Thymus (tissue), 11 donors: ENCODE measurements around the gene SPC24. TPM values are rescaled to one million over a fixed set of nuclear protein-coding genes. Genes with fewer than 3 reads are reported as not detected.
A peak's percentile ranks its signal among the peaks of the same experiment; 100 is the strongest.
"Not testable (repeated sequence)": the region's sequence is repeated elsewhere in the genome, so short reads cannot be mapped to it uniquely, and the experiment has no call there.

Experiments used
- DNase-seq, 9 donors: peaks; one replicate each; pipeline ENCODE4 v3.0.0-alpha.2; 2013; ENCODE audit warnings: low spot score in 9 of 9, low read depth in 6 of 9, missing footprints in 1 of 9
- H3K27ac ChIP-seq, 2 donors: one replicate each; pipeline ENCODE4 v1.5.1; 2013; ENCODE audit warnings: control low read depth in 1 of 2, low read depth in 1 of 2, low read length in 1 of 2, mild to moderate bottlenecking in 1 of 2, moderate library complexity in 1 of 2
- H3K27me3 ChIP-seq, 2 donors: one replicate each; pipeline ENCODE4 v1.5.1; 2013; ENCODE audit warnings: low read length in 1 of 2; ENCODE audit not compliant: control insufficient read depth in 2 of 2, insufficient read depth in 1 of 2
- H3K36me3 ChIP-seq, 2 donors: one replicate each; pipeline ENCODE4 v1.5.1; 2013; ENCODE audit warnings: low read length in 1 of 2, mild to moderate bottlenecking in 1 of 2, moderate library complexity in 1 of 2; ENCODE audit not compliant: control insufficient read depth in 2 of 2, insufficient read depth in 2 of 2
- H3K4me1 ChIP-seq, 2 donors: one replicate each; pipeline ENCODE4 v1.5.1; 2013; ENCODE audit warnings: low read length in 2 of 2; ENCODE audit not compliant: control insufficient read depth in 2 of 2, insufficient read depth in 2 of 2
- H3K4me3 ChIP-seq, 2 donors: one replicate each; pipeline ENCODE4 v1.5.1; 2013; ENCODE audit warnings: low read length in 2 of 2, control low read depth in 1 of 2, mild to moderate bottlenecking in 1 of 2
- H3K9me3 ChIP-seq, 2 donors: one replicate each; pipeline ENCODE4 v1.5.1; 2013; ENCODE audit warnings: low read length in 1 of 2, mild to moderate bottlenecking in 1 of 2; ENCODE audit not compliant: control insufficient read depth in 2 of 2, insufficient read depth in 1 of 2
- WGBS: extraction: QIAGEN DNeasy Blood & Tissue Kit; methylation state at CpG from one replicate; pipeline ENCODE4 v1.1.7; 2013; 5-methylcytosine and 5-hydroxymethylcytosine counted together
- polyA plus RNA-seq: library from polyadenylated mRNA; stranded (reverse); fragments of 200-250 nt; gene quantifications from one replicate; pipeline ENCODE4 v1.2.3, GENCODE V29; 2013
- total RNA-seq: library from RNA; stranded (reverse); fragments of 120-200 nt; gene quantifications from one replicate; pipeline ENCODE4 v1.2.4, GENCODE V29; 2013
- donor health status: healthy.

SPC24 gene
- total and polyA plus RNA-seq, 2 donors = 4.0 to 46.1 TPM

DNA sequence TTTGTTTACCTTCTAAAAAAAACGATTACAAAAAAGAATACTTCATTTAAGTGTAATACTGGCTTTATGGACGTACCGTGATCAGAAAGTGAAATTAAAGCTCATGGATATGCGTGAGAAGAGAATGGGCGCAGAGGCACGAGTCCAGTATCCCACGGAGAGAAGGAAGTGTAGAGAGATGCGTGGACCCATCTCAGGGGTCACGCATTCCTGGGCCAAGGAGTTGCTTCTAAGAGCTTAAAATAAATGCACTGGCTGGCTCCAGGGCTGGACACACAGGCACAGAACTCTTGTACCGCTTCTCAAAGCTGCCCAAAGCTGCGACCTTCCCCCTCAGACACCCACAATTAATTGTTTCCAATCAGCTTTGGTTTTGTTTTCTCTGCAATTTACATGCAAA, 8.7 kb upstream of the SPC24 start:
- no peaks in the 10 kb centered on the region for H3K9me3 ChIP-seq
- no peaks in the 10 kb centered on the region for H3K4me1 ChIP-seq
- no peaks in the 10 kb centered on the region for H3K27me3 ChIP-seq
- H3K27ac ChIP-seq = no peak overlapping the region
- no peaks in the 10 kb centered on the region for H3K36me3 ChIP-seq
- no peak overlapping the region for H3K4me3 ChIP-seq
- 95% methylated on average over 11 of the region's 11 CpGs for WGBS
- no peak for DNase-seq

DNA sequence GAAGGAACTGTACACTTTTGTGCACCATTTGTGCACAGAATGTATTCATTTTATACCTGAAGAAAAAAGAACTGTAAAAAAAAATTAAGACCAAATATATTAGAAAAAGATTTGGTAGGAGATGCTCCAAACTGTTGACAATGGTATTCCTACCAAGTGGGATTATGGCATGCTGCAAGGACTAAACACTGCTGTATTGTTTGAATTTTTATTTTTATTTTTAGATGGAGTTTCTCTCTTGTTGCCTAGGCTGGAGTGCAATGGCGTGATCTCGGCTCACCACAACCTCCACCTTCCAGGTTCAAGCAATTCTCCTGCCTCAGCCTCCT, 4.8 kb upstream of the SPC24 start:
- H3K27me3 ChIP-seq, H3K36me3 ChIP-seq, DNase-seq, H3K4me3 ChIP-seq, H3K4me1 ChIP-seq, H3K27ac ChIP-seq, H3K9me3 ChIP-seq: not testable (repeated sequence)
- 99% methylated on average over 2 of the region's 2 CpGs for WGBS

DNA sequence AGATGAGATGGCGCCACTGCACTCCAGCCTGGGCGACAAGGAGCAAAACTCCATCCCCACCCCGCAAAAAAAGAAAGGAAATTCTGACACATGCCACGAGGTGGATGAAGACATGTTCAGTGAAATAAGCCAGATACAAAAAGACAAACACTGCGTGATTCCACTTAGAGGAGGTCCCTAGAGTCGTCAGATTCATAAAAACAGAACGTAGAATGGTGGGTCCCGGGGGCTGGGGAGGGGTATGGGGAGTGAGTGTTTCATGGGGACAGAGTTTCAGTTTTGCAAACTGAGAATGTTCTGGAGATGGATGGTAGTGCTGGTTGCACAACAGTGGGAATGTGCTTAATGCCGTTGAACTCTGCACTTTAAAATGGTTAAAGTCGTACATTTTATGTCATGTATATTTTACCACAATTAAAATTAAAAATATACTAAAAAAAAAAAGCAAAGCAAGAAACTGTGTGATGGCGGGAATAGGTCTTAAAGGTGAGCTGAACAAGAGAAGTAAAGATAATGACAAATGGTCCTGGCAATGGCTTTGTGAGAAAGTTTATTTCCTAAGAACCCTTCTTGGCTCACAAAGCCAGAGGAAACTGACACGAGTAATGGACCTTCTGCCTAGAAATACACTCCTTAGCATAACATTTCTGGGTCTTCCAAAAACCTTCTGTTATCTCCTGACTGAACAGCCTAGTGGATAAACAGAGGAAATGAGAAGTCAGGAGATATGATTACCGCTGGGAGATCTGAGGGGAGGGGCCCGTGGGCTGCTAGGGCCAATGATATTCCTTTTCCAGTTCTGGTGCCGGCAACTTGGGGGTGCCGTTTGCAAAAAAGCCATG, 4.2 kb upstream of the SPC24 start:
- H3K4me3 ChIP-seq = no peak overlapping the region
- H3K27me3 ChIP-seq = no peaks in the 10 kb centered on the region
- H3K9me3 ChIP-seq = peaks cover 0 to 4% of the 10 kb centered on the region in 2 donors
- no peaks in the 10 kb centered on the region for H3K36me3 ChIP-seq
- 91% methylated on average over 16 of the region's 16 CpGs for WGBS
- DNase-seq = no peak
- H3K4me1 ChIP-seq = peaks cover 11 to 14% of the 10 kb centered on the region in 2 donors
- H3K27ac ChIP-seq = no peak overlapping the region

DNA sequence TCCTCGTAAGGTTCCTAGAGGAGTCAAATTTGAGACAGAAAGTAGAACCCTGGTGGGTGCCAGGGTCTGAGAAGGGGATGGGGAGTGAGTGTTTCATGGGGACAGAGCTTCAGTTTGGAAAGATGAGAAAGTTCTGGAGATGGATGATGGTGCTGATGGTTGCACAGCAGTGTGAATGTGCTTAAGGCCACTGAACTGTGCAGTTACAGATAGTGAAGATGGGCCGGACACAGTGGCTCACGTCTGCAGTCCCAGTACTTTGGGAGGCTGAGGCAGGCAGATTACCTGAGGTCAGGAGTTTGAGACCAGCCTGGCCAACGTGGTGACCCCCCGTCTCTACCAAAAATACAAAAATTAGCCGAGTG, 917 bp downstream of the SPC24 start:
- Histone ChIP-seq H3K27ac (no peak overlapping the region), H3K27me3 (no peaks in the 10 kb centered on the region), H3K36me3 (peaks cover 0 to 10% of the 10 kb centered on the region in 2 donors), H3K9me3 (peaks cover 0 to 4% of the 10 kb centered on the region in 2 donors), H3K4me3 (peak overlapping the region; percentile 73 to 87), H3K4me1 (peaks cover 11 to 22% of the 10 kb centered on the region in 2 donors)
- 62% methylated on average over 6 of the region's 6 CpGs for WGBS
- DNase-seq = no peak

DNA sequence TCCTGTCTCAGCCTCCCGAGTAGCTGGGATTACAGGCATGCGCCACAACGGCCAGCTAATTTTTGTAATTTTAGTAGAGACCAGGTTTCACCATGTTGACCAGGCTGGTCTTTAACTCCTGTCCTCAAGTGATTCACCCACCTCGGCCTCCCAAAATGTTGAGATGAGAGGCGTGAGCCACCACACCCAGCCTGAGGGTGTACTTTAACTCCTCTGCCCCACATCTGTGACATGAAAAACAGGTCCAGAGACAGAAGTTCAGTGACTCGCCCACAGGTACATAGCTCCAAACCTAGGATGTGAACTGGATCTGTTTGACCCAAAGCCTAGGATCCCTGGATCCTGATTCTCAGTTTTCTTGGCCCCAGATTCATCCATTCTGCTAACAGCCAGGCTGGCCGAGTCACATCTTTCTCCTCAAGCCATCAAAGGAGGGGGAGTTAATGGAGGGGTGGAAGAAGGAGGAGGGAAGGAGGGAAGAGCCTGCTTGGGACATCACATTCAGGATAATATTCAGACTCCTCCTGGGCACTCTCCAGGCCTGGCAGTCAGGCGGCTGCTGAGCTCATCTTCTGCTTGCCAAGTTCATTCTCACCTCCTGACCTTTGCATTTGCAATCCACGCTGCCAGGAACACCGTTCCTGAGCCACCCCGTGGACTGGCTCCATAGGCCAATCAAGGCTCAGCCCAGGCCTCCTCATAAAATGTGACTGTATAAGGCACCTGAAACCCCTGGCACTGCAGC, 3.1 kb downstream of the SPC24 start:
- H3K4me1 ChIP-seq = peaks cover 11 to 22% of the 10 kb centered on the region in 2 donors
- no peak overlapping the region for H3K4me3 ChIP-seq
- H3K36me3 ChIP-seq = peaks cover 4 to 25% of the 10 kb centered on the region in 2 donors
- peaks cover 0 to 4% of the 10 kb centered on the region in 2 donors for H3K9me3 ChIP-seq
- H3K27ac ChIP-seq = no peak overlapping the region
- no peaks in the 10 kb centered on the region for H3K27me3 ChIP-seq
- no peak for DNase-seq
- 96% methylated on average over 11 of the region's 11 CpGs for WGBS

DNA sequence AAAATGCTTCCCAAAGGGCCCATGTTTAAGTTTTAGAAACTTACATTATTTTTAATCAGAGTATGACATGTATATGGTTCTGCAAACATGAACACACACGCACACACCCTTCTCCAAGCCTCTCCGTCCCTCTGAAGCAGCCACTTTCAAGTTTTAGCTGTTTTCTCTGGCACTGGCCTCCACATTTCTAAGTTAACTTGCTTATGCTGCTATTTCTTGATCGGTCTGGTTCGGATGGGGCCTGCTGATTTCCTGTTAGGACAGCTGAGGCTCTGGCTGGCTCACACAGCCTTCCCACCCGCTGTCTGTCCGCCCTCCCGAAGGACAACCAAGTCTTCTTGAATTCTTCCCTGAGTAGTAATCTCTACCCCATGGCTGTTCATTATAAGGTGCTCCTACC, 4.4 kb downstream of the SPC24 start:
- H3K4me3 ChIP-seq = no peak overlapping the region
- H3K27ac ChIP-seq = peak overlapping the region in 1 of 2 donors; percentile 32
- DNase-seq = no peak
- WGBS = 92% methylated on average over 7 of the region's 7 CpGs
- no peaks in the 10 kb centered on the region for H3K27me3 ChIP-seq
- peaks cover 7 to 18% of the 10 kb centered on the region in 2 donors for H3K4me1 ChIP-seq
- peaks cover 0 to 1% of the 10 kb centered on the region in 2 donors for H3K9me3 ChIP-seq
- peaks cover 5 to 33% of the 10 kb centered on the region in 2 donors for H3K36me3 ChIP-seq

DNA sequence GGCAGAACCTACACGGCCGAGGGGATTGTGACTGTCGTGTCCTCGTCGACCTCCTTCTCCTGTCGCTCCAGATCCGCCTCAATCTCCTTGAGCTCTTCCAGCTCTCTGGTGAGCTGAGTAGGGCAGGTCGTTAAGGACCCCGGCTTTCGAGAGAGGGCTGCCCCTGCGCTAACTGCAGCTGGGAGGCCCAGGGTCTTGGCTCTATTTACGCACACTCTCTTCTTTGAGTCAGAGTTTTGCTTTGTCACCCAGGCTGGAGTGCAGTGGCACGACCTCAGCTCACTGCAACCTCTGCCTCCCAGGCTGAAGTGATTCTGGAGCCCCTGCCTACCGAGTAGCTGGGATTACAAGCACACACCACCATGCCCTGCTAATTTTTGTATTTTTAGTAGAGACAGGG, 7.6 kb downstream of the SPC24 start:
- H3K9me3 ChIP-seq = no peaks in the 10 kb centered on the region
- peaks cover 2 to 9% of the 10 kb centered on the region in 2 donors for H3K4me1 ChIP-seq
- no peak overlapping the region for H3K4me3 ChIP-seq
- H3K36me3 ChIP-seq = peaks cover 11 to 47% of the 10 kb centered on the region in 2 donors
- no peak for DNase-seq
- 96% methylated on average over 14 of the region's 14 CpGs for WGBS
- no peak overlapping the region for H3K27ac ChIP-seq
- H3K27me3 ChIP-seq = no peaks in the 10 kb centered on the region

DNA sequence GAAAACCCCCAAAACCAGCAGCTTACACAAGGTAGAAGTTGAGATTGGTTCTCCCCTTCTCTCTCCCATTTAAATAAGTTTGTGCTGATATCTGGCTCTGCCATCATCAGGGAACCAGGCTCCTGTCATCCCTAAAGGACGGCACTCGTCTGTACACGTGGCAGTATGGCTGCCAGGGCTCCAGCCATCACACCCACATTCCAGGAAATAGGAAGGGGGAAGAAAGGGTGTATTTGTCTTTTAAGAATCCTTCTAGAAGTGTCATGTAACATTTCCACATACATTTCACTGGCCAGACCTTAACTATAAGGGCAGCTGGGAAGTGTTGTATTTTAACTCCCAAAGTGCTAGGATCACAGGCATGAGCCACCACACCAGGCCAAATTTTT, 10.1 kb downstream of the SPC24 start:
- Histone ChIP-seq H3K4me1 (peaks cover 7 to 21% of the 10 kb centered on the region in 2 donors), H3K27ac (no peak overlapping the region), H3K27me3 (no peaks in the 10 kb centered on the region), H3K9me3 (no peaks in the 10 kb centered on the region), H3K4me3 (no peak overlapping the region), H3K36me3 (peaks cover 11 to 37% of the 10 kb centered on the region in 2 donors)
- WGBS = 97% methylated on average over 3 of the region's 3 CpGs
- DNase-seq = no peak

DNA sequence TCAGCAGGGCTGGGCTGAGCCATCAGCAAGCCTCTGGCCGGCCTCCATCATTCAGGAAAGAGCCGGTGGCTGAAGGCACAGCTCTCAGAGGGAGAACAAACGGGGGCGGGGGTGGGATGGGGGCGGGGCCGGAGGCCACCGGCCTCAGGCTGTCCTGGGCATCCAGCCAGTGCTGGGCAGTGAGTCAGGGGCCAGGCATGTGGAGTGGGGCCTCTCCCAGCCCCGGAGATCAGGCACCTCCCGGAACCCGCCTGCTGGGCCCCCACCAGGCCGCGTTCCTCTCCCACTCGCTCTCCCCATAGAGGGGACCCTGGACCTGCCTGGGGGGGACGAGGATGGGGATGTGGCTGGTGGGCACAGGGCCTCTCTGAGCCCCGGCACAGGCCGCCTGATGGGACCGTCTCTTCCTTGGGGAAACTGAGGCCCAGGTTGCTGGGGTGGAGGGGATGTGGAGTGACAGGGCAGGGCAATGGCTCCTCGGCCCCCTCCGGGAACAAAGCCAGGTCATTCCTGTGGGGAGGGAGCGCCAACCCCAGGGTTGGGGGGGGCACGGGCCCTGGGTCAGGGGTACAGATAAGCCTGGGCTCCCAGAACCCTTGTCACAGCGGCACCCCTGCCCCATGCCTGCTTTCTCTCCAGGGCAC, 12.9 kb downstream of the SPC24 start:
- H3K36me3 ChIP-seq = peaks cover 7 to 23% of the 10 kb centered on the region in 2 donors
- 46% methylated on average over 22 of the region's 22 CpGs for WGBS
- no peak for DNase-seq
- peak overlapping the region; percentile 18 to 24 for H3K4me3 ChIP-seq
- H3K27me3 ChIP-seq = peaks cover 0 to 14% of the 10 kb centered on the region in 2 donors
- H3K27ac ChIP-seq = peak overlapping the region; percentile 88 to 96
- peaks cover 7 to 39% of the 10 kb centered on the region in 2 donors for H3K4me1 ChIP-seq
- peaks cover 0 to 2% of the 10 kb centered on the region in 2 donors for H3K9me3 ChIP-seq
